Rectal smooth muscle tissue (tissue), 1 donor: ENCODE data around the gene PAX3.

Source experiments
- H3K27ac ChIP-seq: one replicate; pipeline ENCODE4 v1.7.0; 2013; ENCODE audit warnings: low read depth, low read length, inconsistent platforms
- H3K27me3 ChIP-seq: one replicate; pipeline ENCODE4 v1.7.0; 2013; ENCODE audit warnings: low read length; ENCODE audit not compliant: control insufficient read depth, insufficient read depth
- H3K36me3 ChIP-seq: one replicate; pipeline ENCODE4 v1.7.0; 2013; ENCODE audit warnings: low read length; ENCODE audit not compliant: control insufficient read depth, insufficient read depth
- H3K4me1 ChIP-seq: one replicate; pipeline ENCODE4 v1.7.0; 2013; ENCODE audit warnings: low read length; ENCODE audit not compliant: control insufficient read depth, insufficient read depth
- H3K4me3 ChIP-seq: one replicate; pipeline ENCODE4 v1.7.0; 2013; ENCODE audit warnings: low read length
- H3K9ac ChIP-seq: one replicate; pipeline ENCODE4 v1.7.0; 2013; ENCODE audit warnings: low read length

PAX3 gene

GRCh38 chr2:222289278-222290160 lies 9.3 kb downstream of the PAX3 start:
- H3K36me3 ChIP-seq, result no peaks in the 10 kb centered on the region
- H3K4me3 ChIP-seq, result no peak overlapping the region
- no peak overlapping the region for H3K27ac ChIP-seq
- no peaks in the 10 kb centered on the region for H3K4me1 ChIP-seq
- H3K27me3 ChIP-seq, result peaks cover 27% of the 10 kb centered on the region
- no peak overlapping the region for H3K9ac ChIP-seq

- Histone ChIP-seq H3K4me1 (no peaks in the 10 kb centered on the region), H3K27me3 (peaks cover 19% of the 10 kb centered on the region), H3K36me3 (no peaks in the 10 kb centered on the region), H3K4me3 (no peak overlapping the region), H3K27ac (no peak overlapping the region), H3K9ac (no peak overlapping the region)
Measured at GRCh38 chr2:222288590-222289277, 10.1 kb downstream of the PAX3 start.

GRCh38 chr2:222287862-222288479 lies 10.8 kb downstream of the PAX3 start:
- Histone ChIP-seq H3K4me1 (no peaks in the 10 kb centered on the region), H3K27me3 (peaks cover 17% of the 10 kb centered on the region), H3K36me3 (no peaks in the 10 kb centered on the region), H3K27ac (no peak overlapping the region), H3K4me3 (no peak overlapping the region), H3K9ac (no peak overlapping the region)

GRCh38 chr2:222284466-222284865 lies 14.3 kb downstream of the PAX3 start:
- Histone ChIP-seq H3K4me1 (no peaks in the 10 kb centered on the region), H3K27ac (no peak overlapping the region), H3K4me3 (no peak overlapping the region), H3K36me3 (no peaks in the 10 kb centered on the region), H3K27me3 (peaks cover 6% of the 10 kb centered on the region), H3K9ac (no peak overlapping the region)

- Histone ChIP-seq H3K4me3 (no peak overlapping the region), H3K27me3 (peaks cover 3% of the 10 kb centered on the region), H3K27ac (no peak overlapping the region), H3K4me1 (no peaks in the 10 kb centered on the region), H3K9ac (no peak overlapping the region), H3K36me3 (no peaks in the 10 kb centered on the region)
Measured at GRCh38 chr2:222283634-222284033, 15.2 kb downstream of the PAX3 start.

- Histone ChIP-seq H3K9ac (no peak overlapping the region), H3K4me3 (no peak overlapping the region), H3K4me1 (no peaks in the 10 kb centered on the region), H3K27me3 (no peaks in the 10 kb centered on the region), H3K27ac (no peak overlapping the region), H3K36me3 (no peaks in the 10 kb centered on the region)
Measured at GRCh38 chr2:222281506-222281905, 17.3 kb downstream of the PAX3 start.

GRCh38 chr2:222280795-222281194 lies 18.0 kb downstream of the PAX3 start:
- Histone ChIP-seq H3K4me1 (no peaks in the 10 kb centered on the region), H3K9ac (no peak overlapping the region), H3K36me3 (no peaks in the 10 kb centered on the region), H3K27me3 (no peaks in the 10 kb centered on the region), H3K27ac (no peak overlapping the region), H3K4me3 (no peak overlapping the region)

- no peaks in the 10 kb centered on the region for H3K27me3 ChIP-seq
- H3K27ac ChIP-seq, result no peak overlapping the region
- no peaks in the 10 kb centered on the region for H3K36me3 ChIP-seq
- H3K9ac ChIP-seq, result no peak overlapping the region
- no peaks in the 10 kb centered on the region for H3K4me1 ChIP-seq
- no peak overlapping the region for H3K4me3 ChIP-seq
Measured at GRCh38 chr2:222272446-222273015, 26.3 kb downstream of the PAX3 start.

- Histone ChIP-seq H3K4me1 (no peaks in the 10 kb centered on the region), H3K27me3 (no peaks in the 10 kb centered on the region), H3K36me3 (no peaks in the 10 kb centered on the region), H3K27ac (no peak overlapping the region), H3K4me3 (no peak overlapping the region), H3K9ac (no peak overlapping the region)
Measured at GRCh38 chr2:222271854-222272253, 26.9 kb downstream of the PAX3 start.

- Histone ChIP-seq H3K4me1 (no peaks in the 10 kb centered on the region), H3K27me3 (no peaks in the 10 kb centered on the region), H3K9ac (no peak overlapping the region), H3K36me3 (no peaks in the 10 kb centered on the region), H3K4me3 (no peak overlapping the region), H3K27ac (no peak overlapping the region)
Measured at GRCh38 chr2:222270396-222270795, 28.4 kb downstream of the PAX3 start.

- Histone ChIP-seq H3K27me3 (no peaks in the 10 kb centered on the region), H3K36me3 (no peaks in the 10 kb centered on the region), H3K4me1 (no peaks in the 10 kb centered on the region), H3K4me3 (no peak overlapping the region), H3K27ac (no peak overlapping the region), H3K9ac (no peak overlapping the region)
Measured at GRCh38 chr2:222269132-222269531, 29.7 kb downstream of the PAX3 start.

- H3K4me3 ChIP-seq, result no peak overlapping the region
- H3K27me3 ChIP-seq, result no peaks in the 10 kb centered on the region
- H3K4me1 ChIP-seq, result no peaks in the 10 kb centered on the region
- H3K36me3 ChIP-seq, result no peaks in the 10 kb centered on the region
- H3K27ac ChIP-seq, result no peak overlapping the region
- no peak overlapping the region for H3K9ac ChIP-seq
Measured at GRCh38 chr2:222268311-222268990, 30.3 kb downstream of the PAX3 start.
